AG04450 (cell line): ENCODE measurements around the gene PCDHA1. TPM values are rescaled to one million over a fixed set of nuclear protein-coding genes. Genes with fewer than 3 reads are reported as not detected.

Experiments used
- CTCF ChIA-PET: fragments of 300-600, 350-600 bp; formaldehyde crosslinking; extraction: SDS; loops from one replicate; lab custom pipeline; 2022; ENCODE audit warnings: antibody characterized with exemption, inconsistent platforms; lab: Charles Lee
- POLR2A ChIA-PET: fragments of 350-600 bp; formaldehyde crosslinking; extraction: SDS; loops from one replicate; lab custom pipeline; 2021; ENCODE audit warnings: antibody characterized with exemption, inconsistent platforms; lab: Yijun Ruan, JAX
- DNase-seq: peaks from one replicate; pipeline ENCODE4 v3.0.0-alpha.2; 2011; ENCODE audit warnings: low read depth, low spot score
- H3K27ac ChIP-seq: one replicate; pipeline ENCODE4 v1.5.1; 2012; ENCODE audit warnings: low read depth, low read length, control low read depth
- H3K27me3 ChIP-seq: one replicate; pipeline ENCODE4 v1.6.0; 2012; ENCODE audit warnings: low read length; ENCODE audit not compliant: control insufficient read depth, insufficient read depth
- H3K4me3 ChIP-seq: 2 replicates; pipeline ENCODE4 v1.5.1; 2011; ENCODE audit warnings: mild to moderate bottlenecking, low read depth, low read length, control low read depth
- H3K9me3 ChIP-seq: 2 replicates; pipeline ENCODE4 v1.5.1; 2012; ENCODE audit warnings: low read length; ENCODE audit not compliant: control insufficient read depth, insufficient read depth
- CTCF ChIP-seq: IDR thresholded peaks from 2 replicates; pipeline ENCODE4 v1.5.1; 2011; ENCODE audit warnings: low read depth, low read length, control low read depth, inconsistent platforms
- polyA plus RNA-seq: library from polyadenylated mRNA; depleted of rRNA; stranded (reverse); fragments of >200 nt; gene quantifications from 2 replicates; pipeline ENCODE4 v1.2.3, GENCODE V29; 2011; rRNA removed
- small RNA-seq: library from RNA; depleted of rRNA; stranded (forward); fragments of <200 nt; gene quantifications from one replicate; pipeline ENCODE3, GENCODE V24; 2012; ENCODE audit warnings: low read depth; ENCODE audit not compliant: insufficient read length

Gene PCDHA1
- polyA plus RNA-seq, 1 experiment = 0.09 TPM

- no peak for TF ChIP-seq CTCF
- Histone ChIP-seq H3K27ac (no peak overlapping the region), H3K9me3 (peaks cover 30% of the 10 kb centered on the region), H3K4me3 (no peak overlapping the region), H3K27me3 (no peaks in the 10 kb centered on the region)
- DNase-seq = no peak
- POLR2A ChIA-PET = no interaction called here
- CTCF ChIA-PET = no interaction called here
These were observed 265.6 kb downstream of the PCDHA1 start for GRCh38 chr5:141051521-141051866.

Small RNAs within 50 kb of the gene (small RNA-seq; reads per million reads assigned to genes)
- not detected for gene AC010223.1

Other genes starting within 250 kb of the PCDHA1 start
- gene EIF4EBP3, start 238.5 kb upstream of the PCDHA1 start, polyA plus RNA-seq = 1.7 and 2.8 TPM in 2 replicates
- 52.3 and 52.8 TPM in 2 replicates for gene SRA1, start 228.7 kb upstream of the PCDHA1 start, polyA plus RNA-seq
- 13.6 and 14.9 TPM in 2 replicates for gene APBB3, start 221.5 kb upstream of the PCDHA1 start, polyA plus RNA-seq
- gene SLC35A4, start 221.3 kb upstream of the PCDHA1 start, polyA plus RNA-seq = 63.4 and 86.2 TPM in 2 replicates
- gene CD14, start 153.0 kb upstream of the PCDHA1 start, polyA plus RNA-seq = 0.29 and 0.71 TPM in 2 replicates
- 5.0 and 5.7 TPM in 2 replicates for gene TMCO6, start 146.7 kb upstream of the PCDHA1 start, polyA plus RNA-seq
- 64.0 and 85.6 TPM in 2 replicates for gene NDUFA2, start 138.5 kb upstream of the PCDHA1 start, polyA plus RNA-seq
- gene IK, start 138.3 kb upstream of the PCDHA1 start, polyA plus RNA-seq = 118 and 136 TPM in 2 replicates
- 13.6 and 14.3 TPM in 2 replicates for gene WDR55, start 121.2 kb upstream of the PCDHA1 start, polyA plus RNA-seq
- gene DND1, start 112.6 kb upstream of the PCDHA1 start, polyA plus RNA-seq = 0.14 and 0.31 TPM in 2 replicates
- 93.6 and 98.8 TPM in 2 replicates for gene HARS1, start 94.8 kb upstream of the PCDHA1 start, polyA plus RNA-seq
- gene HARS2, start 94.7 kb upstream of the PCDHA1 start, polyA plus RNA-seq = 39.9 and 48.6 TPM in 2 replicates
- 66.6 and 82.8 TPM in 2 replicates for gene ZMAT2, start 85.7 kb upstream of the PCDHA1 start, polyA plus RNA-seq
- 0.05 and 0.07 TPM in 2 replicates for gene PCDHA2, start 8.7 kb downstream of the PCDHA1 start, polyA plus RNA-seq
- 0.20 and 0.27 TPM in 2 replicates for gene PCDHA3, start 14.9 kb downstream of the PCDHA1 start, polyA plus RNA-seq
- gene PCDHA4, start 20.9 kb downstream of the PCDHA1 start, polyA plus RNA-seq = not detected in 2 replicates
- 0.02 TPM in 1 of 2 replicates, not detected in the other for gene PCDHA5, start 35.5 kb downstream of the PCDHA1 start, polyA plus RNA-seq
- 0.02 and 0.09 TPM in 2 replicates for gene PCDHA6, start 41.8 kb downstream of the PCDHA1 start, polyA plus RNA-seq
- gene PCDHA7, start 48.1 kb downstream of the PCDHA1 start, polyA plus RNA-seq = 0.09 and 0.14 TPM in 2 replicates
- 0.01 TPM in 1 of 2 replicates, not detected in the other for gene PCDHA8, start 55.0 kb downstream of the PCDHA1 start, polyA plus RNA-seq
- gene PCDHA9, start 62.2 kb downstream of the PCDHA1 start, polyA plus RNA-seq = 0.02 TPM in 1 of 2 replicates, not detected in the other
- gene PCDHA10, start 69.8 kb downstream of the PCDHA1 start, polyA plus RNA-seq = 0.01 and 0.02 TPM in 2 replicates
- not detected in 2 replicates for gene PCDHA11, start 82.8 kb downstream of the PCDHA1 start, polyA plus RNA-seq
- gene PCDHA12, start 89.2 kb downstream of the PCDHA1 start, polyA plus RNA-seq = not detected in 2 replicates
- gene PCDHA13, start 96.0 kb downstream of the PCDHA1 start, polyA plus RNA-seq = not detected in 2 replicates
- 0.02 and 0.04 TPM in 2 replicates for gene PCDHAC1, start 140.2 kb downstream of the PCDHA1 start, polyA plus RNA-seq
- gene PCDHAC2, start 180.3 kb downstream of the PCDHA1 start, polyA plus RNA-seq = not detected in 2 replicates